ENCODE results near the gene DAB2IP.

Gene DAB2IP

DNA sequence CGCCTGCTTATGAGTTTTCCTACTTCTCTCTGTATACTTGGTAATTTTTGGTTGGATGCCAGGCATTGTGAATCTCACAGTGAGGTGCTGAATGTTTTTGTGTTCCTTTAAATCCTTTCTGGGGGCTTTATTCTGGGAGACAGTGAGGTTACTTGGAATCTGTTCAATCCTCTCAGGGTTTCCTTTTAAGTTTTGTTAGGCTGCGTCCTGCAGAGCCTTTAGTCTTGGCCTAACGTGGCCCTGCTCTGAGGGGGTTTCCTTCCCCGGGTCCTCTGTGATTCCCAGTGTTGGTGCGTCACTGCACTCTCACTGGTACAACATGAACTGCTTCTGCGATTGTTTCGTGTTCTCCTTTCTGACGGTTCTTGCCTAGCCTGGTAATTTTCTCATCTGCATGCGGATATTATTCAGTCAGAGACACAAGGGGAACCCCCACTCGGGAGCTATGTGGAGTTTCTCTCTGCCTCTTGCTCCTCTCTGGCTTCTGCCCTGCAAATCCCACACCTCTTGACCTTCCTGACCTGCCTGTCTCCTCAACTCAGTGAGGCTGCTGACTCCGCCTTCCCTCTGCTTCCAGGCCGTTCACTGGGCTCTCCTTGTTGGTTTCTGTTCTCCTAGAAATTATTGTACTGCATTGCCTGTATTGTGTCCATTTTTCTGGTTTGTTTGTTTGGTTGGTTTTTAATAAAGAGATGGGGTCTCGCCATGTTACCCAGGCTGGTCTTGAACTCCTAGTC lies 128.1 kb downstream of the DAB2IP start:
- no peak overlapping the region for H3K4me3 ChIP-seq (ENCODE audit: low read depth, low read length)
- TF ChIP-seq, protein P1, sequence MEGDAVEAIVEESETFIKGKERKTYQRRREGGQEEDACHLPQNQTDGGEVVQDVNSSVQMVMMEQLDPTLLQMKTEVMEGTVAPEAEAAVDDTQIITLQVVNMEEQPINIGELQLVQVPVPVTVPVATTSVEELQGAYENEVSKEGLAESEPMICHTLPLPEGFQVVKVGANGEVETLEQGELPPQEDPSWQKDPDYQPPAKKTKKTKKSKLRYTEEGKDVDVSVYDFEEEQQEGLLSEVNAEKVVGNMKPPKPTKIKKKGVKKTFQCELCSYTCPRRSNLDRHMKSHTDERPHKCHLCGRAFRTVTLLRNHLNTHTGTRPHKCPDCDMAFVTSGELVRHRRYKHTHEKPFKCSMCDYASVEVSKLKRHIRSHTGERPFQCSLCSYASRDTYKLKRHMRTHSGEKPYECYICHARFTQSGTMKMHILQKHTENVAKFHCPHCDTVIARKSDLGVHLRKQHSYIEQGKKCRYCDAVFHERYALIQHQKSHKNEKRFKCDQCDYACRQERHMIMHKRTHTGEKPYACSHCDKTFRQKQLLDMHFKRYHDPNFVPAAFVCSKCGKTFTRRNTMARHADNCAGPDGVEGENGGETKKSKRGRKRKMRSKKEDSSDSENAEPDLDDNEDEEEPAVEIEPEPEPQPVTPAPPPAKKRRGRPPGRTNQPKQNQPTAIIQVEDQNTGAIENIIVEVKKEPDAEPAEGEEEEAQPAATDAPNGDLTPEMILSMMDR (IDR thresholded peaks at IDR 0.05; ENCODE audit: control insufficient read depth, extremely low read depth, insufficient read depth): no peak
- DNase-seq (ENCODE audit: low read depth): no peak

DNA sequence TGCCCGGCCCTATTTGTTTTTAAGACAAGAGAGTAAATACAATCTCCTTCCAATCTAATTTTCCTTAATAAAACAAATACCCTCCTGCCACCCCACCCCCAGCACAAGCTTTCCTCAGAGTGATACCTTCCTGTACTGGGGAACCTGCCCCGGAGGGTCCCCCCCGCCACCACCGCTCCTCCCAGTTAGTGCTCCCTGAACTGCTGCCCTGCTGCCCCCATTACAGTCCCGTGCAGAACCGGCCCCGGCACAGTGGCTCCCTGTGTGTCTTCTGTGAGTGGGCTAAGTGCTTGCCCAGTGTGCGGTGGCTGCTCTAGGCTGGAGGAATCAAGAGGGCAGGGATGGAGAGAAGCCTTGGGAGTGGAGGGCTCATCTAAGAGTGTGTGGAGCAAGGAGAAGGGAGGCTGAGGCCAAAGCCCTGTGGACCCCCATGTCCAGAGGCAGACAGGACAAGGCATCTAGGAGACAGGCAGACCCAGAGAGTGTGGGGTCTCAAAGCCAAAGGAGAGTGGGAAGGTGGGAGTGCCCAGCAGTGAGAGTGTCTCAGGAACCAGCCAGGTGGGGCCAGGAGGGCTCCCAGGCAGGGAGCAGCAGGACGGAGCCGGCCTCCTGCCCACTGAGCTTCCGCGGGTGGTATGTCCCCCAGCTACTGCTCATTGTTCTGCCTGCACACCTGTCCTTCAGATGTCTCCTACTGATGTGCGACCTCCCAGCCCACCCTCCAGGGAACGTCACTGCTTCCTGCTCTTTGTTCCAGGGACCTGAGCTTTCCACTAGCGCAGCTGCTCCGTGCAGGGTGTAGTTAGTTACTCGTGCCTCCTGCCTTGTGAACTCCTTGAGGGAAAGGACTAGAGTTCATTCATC lies 129.0 kb downstream of the DAB2IP start:
- no peak overlapping the region for H3K4me3 ChIP-seq (ENCODE audit: low read depth, low read length)
- no peak for DNase-seq (ENCODE audit: low read depth)
- TF ChIP-seq, protein P1 (IDR thresholded peaks at IDR 0.05; ENCODE audit: control insufficient read depth, extremely low read depth, insufficient read depth): no peak

DNA sequence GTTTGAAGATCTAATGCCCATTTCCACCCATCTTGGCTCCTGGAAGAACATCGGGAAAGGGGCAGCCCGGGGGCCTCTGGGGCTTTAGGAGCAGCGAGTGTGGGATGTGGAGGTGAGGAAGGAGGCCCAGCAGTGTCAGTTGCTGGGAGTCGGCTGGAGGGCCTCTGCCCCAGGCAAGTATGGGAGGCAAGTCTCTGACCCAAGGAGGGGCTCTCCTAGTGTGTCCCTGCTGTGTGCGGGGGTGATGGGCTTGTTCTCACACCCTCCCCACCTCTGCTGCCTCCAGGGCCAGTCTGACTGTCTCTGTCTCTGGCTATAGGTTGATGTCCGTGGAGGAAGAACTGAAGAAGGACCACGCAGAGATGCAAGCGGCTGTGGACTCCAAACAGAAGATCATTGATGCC lies 129.7 kb downstream of the DAB2IP start:
- no peak overlapping the region for H3K4me3 ChIP-seq (ENCODE audit: low read depth, low read length)
- TF ChIP-seq, protein P1 (IDR thresholded peaks at IDR 0.05; ENCODE audit: control insufficient read depth, extremely low read depth, insufficient read depth): no peak
- no peak for DNase-seq (ENCODE audit: low read depth)

DNA sequence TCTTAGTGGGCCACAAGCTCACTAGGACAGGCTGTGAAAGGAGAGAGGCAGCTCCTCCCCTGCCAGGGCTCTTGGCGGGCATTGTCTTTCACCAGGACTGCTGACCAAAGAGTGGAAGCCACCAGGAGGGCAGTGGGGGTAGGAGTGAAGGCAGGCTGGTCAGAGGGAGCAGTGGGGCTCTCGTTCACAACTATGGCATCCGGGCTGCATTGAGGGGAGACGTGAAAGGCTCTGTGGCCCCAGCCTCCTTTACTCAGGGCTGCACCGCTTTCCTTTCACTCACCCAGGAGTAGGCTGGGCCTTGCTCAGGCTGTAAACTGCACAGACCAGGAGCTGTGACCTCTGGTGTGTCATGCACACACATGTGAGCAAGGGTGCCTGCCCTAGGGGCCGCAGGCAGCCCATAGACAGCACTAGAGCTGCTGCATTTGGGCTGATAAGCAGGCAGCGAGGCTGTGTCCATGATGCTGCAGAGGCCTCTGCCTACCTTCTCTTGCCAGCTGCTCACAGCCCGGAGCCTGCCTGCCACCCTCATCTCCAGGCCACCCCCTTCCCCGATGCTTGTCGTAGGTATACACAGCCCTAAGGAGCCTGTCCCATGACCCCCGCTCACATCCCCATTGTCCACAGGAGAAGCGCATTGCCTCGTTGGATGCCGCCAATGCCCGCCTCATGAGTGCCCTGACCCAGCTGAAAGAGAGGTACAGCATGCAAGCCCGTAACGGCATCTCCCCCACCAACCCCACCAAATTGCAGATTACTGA lies 130.4 kb downstream of the DAB2IP start:
- TF ChIP-seq, protein P1 (IDR thresholded peaks at IDR 0.05; ENCODE audit: control insufficient read depth, extremely low read depth, insufficient read depth): no peak
- no peak overlapping the region for H3K4me3 ChIP-seq (ENCODE audit: low read depth, low read length)
- DNase-seq (ENCODE audit: low read depth): no peak

DNA sequence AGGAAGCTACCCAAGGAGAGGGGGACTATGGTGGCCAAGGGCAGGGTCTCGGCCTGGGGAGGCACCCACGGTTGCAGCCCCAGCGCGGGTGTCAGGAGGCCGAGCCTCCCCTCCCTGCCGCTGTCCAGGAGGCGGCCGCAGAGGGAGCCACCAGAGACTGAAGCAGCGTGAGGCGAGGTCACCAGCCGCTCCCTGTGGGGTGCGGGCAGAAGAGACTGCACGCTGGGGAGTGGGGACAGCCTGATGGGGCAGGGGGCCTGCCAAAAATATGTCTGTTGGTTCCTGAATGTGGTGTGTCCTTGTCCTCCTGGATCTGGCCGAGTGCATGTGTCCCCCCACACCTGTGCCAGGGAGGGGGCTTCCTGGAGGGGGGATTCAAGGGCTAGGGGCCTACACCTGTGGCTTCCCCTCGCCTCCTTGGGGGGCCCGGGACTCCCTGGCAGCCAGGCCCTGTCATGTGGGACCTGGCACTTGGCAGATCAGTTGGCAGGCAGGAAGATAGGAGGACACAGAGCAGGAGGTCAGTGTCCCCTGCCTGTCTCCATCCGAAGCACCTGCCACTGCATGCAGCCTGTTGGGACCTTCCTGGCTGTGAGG lies 131.2 kb downstream of the DAB2IP start:
- no peak for DNase-seq (ENCODE audit: low read depth)
- TF ChIP-seq, protein P1 (IDR thresholded peaks at IDR 0.05; ENCODE audit: control insufficient read depth, extremely low read depth, insufficient read depth): no peak
- no peak overlapping the region for H3K4me3 ChIP-seq (ENCODE audit: low read depth, low read length)

DNA sequence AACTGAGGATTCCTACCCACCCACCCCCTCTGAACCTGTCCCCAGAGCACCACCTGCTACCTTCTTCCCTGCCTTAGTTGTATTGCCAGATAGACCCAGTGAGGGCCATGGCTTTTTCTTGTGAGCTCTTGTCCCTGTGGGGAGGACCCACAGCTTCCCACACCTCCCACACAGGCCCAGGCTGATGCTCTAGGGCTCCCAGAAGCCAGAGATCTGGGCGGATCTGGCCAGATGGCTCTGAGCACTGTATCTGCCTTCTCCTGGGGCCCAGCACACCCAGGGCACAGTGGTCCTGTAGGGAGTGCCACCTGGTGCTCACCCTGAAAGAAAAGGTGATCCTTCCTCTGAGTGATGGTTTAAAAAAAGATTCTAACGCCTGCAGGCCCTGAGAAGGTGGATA lies 131.7 kb downstream of the DAB2IP start:
- DNase-seq (ENCODE audit: low read depth): no peak
- TF ChIP-seq, protein P1 (IDR thresholded peaks at IDR 0.05; ENCODE audit: control insufficient read depth, extremely low read depth, insufficient read depth): no peak
- H3K4me3 ChIP-seq (ENCODE audit: low read depth, low read length): no peak overlapping the region
